Keratinocyte (primary cell): ENCODE data around the gene ANKS1A.

Source experiments
- EZH2 ChIP-seq: IDR thresholded peaks from one replicate; pipeline ENCODE4 v1.6.1; 2012; ENCODE audit warnings: inconsistent platforms, mild to moderate bottlenecking, low read length, moderate library complexity
- TF ChIP-seq, protein P1 (sequence below), 3 experiments: IDR thresholded peaks in 1 of 3; conservative IDR thresholded peaks in 1 of 3; optimal IDR thresholded peaks in 1 of 3; 2 replicates in 2 of 3; 3 replicates in 1 of 3; pipeline versions ENCODE3 to v1.5.1; 2011; ENCODE audit warnings: low read length in 3 of 3, mild to moderate bottlenecking in 3 of 3, moderate library complexity in 2 of 3, control low read depth in 1 of 3, inconsistent platforms in 1 of 3; ENCODE audit not compliant: insufficient read depth in 2 of 3; ENCODE audit errors: extremely low read depth in 1 of 3

DNA sequence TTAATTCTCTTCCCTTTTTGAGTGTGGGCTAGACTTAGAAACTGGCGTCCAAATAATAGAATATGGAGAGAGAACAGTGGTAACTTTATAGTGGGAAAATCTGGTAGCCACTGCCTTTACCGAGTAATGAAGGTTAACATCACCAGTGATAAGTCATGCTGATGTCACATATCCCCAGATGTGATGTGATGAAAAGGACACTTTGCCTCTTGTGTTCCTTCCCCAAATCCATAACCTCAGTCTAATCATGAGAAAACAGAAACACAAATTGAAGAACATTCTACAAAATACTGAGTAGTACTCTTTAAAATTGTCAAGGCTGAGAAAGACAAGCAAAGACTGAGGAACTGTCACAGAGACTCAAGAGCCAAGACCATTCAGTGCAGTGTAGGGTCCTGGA, 17.8 kb downstream of the ANKS1A start:
- TF ChIP-seq, protein P1, sequence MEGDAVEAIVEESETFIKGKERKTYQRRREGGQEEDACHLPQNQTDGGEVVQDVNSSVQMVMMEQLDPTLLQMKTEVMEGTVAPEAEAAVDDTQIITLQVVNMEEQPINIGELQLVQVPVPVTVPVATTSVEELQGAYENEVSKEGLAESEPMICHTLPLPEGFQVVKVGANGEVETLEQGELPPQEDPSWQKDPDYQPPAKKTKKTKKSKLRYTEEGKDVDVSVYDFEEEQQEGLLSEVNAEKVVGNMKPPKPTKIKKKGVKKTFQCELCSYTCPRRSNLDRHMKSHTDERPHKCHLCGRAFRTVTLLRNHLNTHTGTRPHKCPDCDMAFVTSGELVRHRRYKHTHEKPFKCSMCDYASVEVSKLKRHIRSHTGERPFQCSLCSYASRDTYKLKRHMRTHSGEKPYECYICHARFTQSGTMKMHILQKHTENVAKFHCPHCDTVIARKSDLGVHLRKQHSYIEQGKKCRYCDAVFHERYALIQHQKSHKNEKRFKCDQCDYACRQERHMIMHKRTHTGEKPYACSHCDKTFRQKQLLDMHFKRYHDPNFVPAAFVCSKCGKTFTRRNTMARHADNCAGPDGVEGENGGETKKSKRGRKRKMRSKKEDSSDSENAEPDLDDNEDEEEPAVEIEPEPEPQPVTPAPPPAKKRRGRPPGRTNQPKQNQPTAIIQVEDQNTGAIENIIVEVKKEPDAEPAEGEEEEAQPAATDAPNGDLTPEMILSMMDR (optimal IDR thresholded peaks at IDR 0.05 in 1 of 3, IDR thresholded peaks at IDR 0.05 in 1 of 3, conservative IDR thresholded peaks at IDR 0.05 in 1 of 3; ENCODE audit: extremely low read depth in 1 of 3, insufficient read depth in 2 of 3, low read length in 3 of 3), result no peak
- no peak for TF ChIP-seq EZH2
